BLaER1 treated with 17β-estradiol and CSF1 and Interleukin-3, amounts not matched to agents 10 nM and 100 nM (cell line): ENCODE measurements around the gene CHRDL2.
A peak's percentile ranks its signal among the peaks of the same experiment; 100 is the strongest.

Source experiments
- H3K27ac ChIP-seq, 11 experiments: shearing (Covaris generic); formaldehyde crosslinking; 2 replicates each; pipeline ENCODE4 v1.8.1; 2022
- H3K27me3 ChIP-seq, 11 experiments: shearing (Covaris generic); formaldehyde crosslinking; 2 replicates each; pipeline ENCODE4 v1.8.1; 2022
- H3K36me3 ChIP-seq, 11 experiments: shearing (Covaris generic); formaldehyde crosslinking; 2 replicates each; pipeline ENCODE4 v1.8.1; 2022
- H3K4me1 ChIP-seq, 10 experiments: shearing (Covaris generic); formaldehyde crosslinking; 2 replicates each; pipeline ENCODE4 v1.8.1; 2022
- H3K4me2 ChIP-seq, 11 experiments: shearing (Covaris generic); formaldehyde crosslinking; 2 replicates each; pipeline ENCODE4 v1.8.1; 2022
- H3K4me3 ChIP-seq, 10 experiments: shearing (Covaris generic); formaldehyde crosslinking; 2 replicates each; pipeline ENCODE4 v1.8.1; 2022
- H3K9ac ChIP-seq, 11 experiments: shearing (Covaris generic); formaldehyde crosslinking; 2 replicates each; pipeline ENCODE4 v1.8.1; 2022
- H3K9me3 ChIP-seq, 11 experiments: shearing (Covaris generic); formaldehyde crosslinking; replicated peaks in 1 of 11; 2 replicates each; pipeline ENCODE4 v1.8.1; 2022
- H4K20me1 ChIP-seq, 11 experiments: shearing (Covaris generic); formaldehyde crosslinking; 2 replicates each; pipeline ENCODE4 v1.8.1; 2022
- Cebpa-rat ChIP-seq, 11 experiments: shearing (Covaris generic); IDR thresholded peaks; 2 replicates each; pipeline ENCODE4 v1.8.1; 2022

CHRDL2 gene

GRCh38 chr11:74742070-74742469 lies 10.8 kb upstream of the CHRDL2 start:
- Histone ChIP-seq H4K20me1 (no peaks in the 10 kb centered on the region), H3K27me3 (no peaks in the 10 kb centered on the region), H3K4me2 (no peak overlapping the region), H3K9ac (no peak overlapping the region), H3K36me3 (no peaks in the 10 kb centered on the region), H3K9me3 (peaks cover 6 to 12% (median 9%) of the 10 kb centered on the region in 11 experiments; a peak in 18 of 22 replicates), H3K4me1 (peaks cover 0 to 6% (median 0%) of the 10 kb centered on the region in 10 experiments; a peak in 1 of 20 replicates), H3K27ac (no peak overlapping the region), H3K4me3 (no peak overlapping the region)
- TF ChIP-seq Cebpa-rat (IDR thresholded peaks at IDR 0.05), result no peak

- H3K4me1 ChIP-seq, result peaks cover 0 to 6% (median 0%) of the 10 kb centered on the region in 10 experiments; a peak in 1 of 20 replicates
- H3K27me3 ChIP-seq, result no peaks in the 10 kb centered on the region
- H3K4me2 ChIP-seq, result no peak overlapping the region
- H3K9ac ChIP-seq, result no peak overlapping the region
- no peaks in the 10 kb centered on the region for H4K20me1 ChIP-seq
- no peak overlapping the region for H3K4me3 ChIP-seq
- no peak overlapping the region for H3K27ac ChIP-seq
- peaks cover 6 to 11% (median 9%) of the 10 kb centered on the region in 11 experiments; a peak in 18 of 22 replicates for H3K9me3 ChIP-seq
- TF ChIP-seq Cebpa-rat (IDR thresholded peaks at IDR 0.05), result no peak
- no peaks in the 10 kb centered on the region for H3K36me3 ChIP-seq
Observed at GRCh38 chr11:74739546-74740270, 8.5 kb upstream of the CHRDL2 start.

- Histone ChIP-seq H3K36me3 (0 out of 22 replicates have a peak, but pooled peaks cover 0 to 6% (median 0%) of the 10 kb centered on the region in 11 experiments), H3K4me1 (no peaks in the 10 kb centered on the region), H3K4me2 (no peak overlapping the region), H3K9ac (no peak overlapping the region), H3K27ac (no peak overlapping the region), H4K20me1 (no peaks in the 10 kb centered on the region), H3K4me3 (no peak overlapping the region), H3K9me3 (peaks cover 18 to 24% (median 21%) of the 10 kb centered on the region in 11 experiments), H3K27me3 (peaks cover 18 to 30% (median 24%) of the 10 kb centered on the region in 11 experiments)
- TF ChIP-seq Cebpa-rat (IDR thresholded peaks at IDR 0.05), result no peak
Observed at GRCh38 chr11:74736031-74736430, 4.8 kb upstream of the CHRDL2 start.

- TF ChIP-seq Cebpa-rat (IDR thresholded peaks at IDR 0.05), result no peak
- H3K9me3 ChIP-seq, result peaks cover 18 to 30% (median 26%) of the 10 kb centered on the region in 11 experiments
- no peak overlapping the region for H3K27ac ChIP-seq
- no peak overlapping the region for H3K4me3 ChIP-seq
- H3K9ac ChIP-seq, result no peak overlapping the region
- H4K20me1 ChIP-seq, result peaks cover 0 to 4% (median 0%) of the 10 kb centered on the region in 11 experiments; a peak in 1 of 22 replicates
- H3K4me1 ChIP-seq, result no peaks in the 10 kb centered on the region
- H3K36me3 ChIP-seq, result 0 out of 22 replicates have a peak, but pooled peaks cover 0 to 7% (median 0%) of the 10 kb centered on the region in 11 experiments
- no peak overlapping the region for H3K4me2 ChIP-seq
- H3K27me3 ChIP-seq, result peaks cover 24 to 36% (median 30%) of the 10 kb centered on the region in 11 experiments
Observed at GRCh38 chr11:74735365-74735928, 4.2 kb upstream of the CHRDL2 start.

- no peak overlapping the region for H3K4me2 ChIP-seq
- no peak overlapping the region for H3K9ac ChIP-seq
- H3K4me1 ChIP-seq, result no peaks in the 10 kb centered on the region
- peaks cover 33 to 45% (median 39%) of the 10 kb centered on the region in 11 experiments for H3K27me3 ChIP-seq
- H3K36me3 ChIP-seq, result 0 out of 22 replicates have a peak, but pooled peaks cover 0 to 7% (median 0%) of the 10 kb centered on the region in 11 experiments
- H3K27ac ChIP-seq, result no peak overlapping the region
- H3K9me3 ChIP-seq, result peaks cover 13 to 22% (median 18%) of the 10 kb centered on the region in 11 experiments; a peak in 20 of 22 replicates
- TF ChIP-seq Cebpa-rat (IDR thresholded peaks at IDR 0.05), result no peak
- peaks cover 0 to 7% (median 0%) of the 10 kb centered on the region in 11 experiments; a peak in 1 of 22 replicates for H4K20me1 ChIP-seq
- no peak overlapping the region for H3K4me3 ChIP-seq
Observed at GRCh38 chr11:74734559-74734925, 3.3 kb upstream of the CHRDL2 start.

GRCh38 chr11:74730571-74731260 lies 510 bp downstream of the CHRDL2 start:
- peaks cover 0 to 7% (median 0%) of the 10 kb centered on the region in 11 experiments; a peak in 2 of 22 replicates for H4K20me1 ChIP-seq
- no peaks in the 10 kb centered on the region for H3K4me1 ChIP-seq
- TF ChIP-seq Cebpa-rat (IDR thresholded peaks at IDR 0.05), result no peak
- peaks cover 13 to 22% (median 17%) of the 10 kb centered on the region in 11 experiments; a peak in 19 of 22 replicates for H3K9me3 ChIP-seq
- no peak overlapping the region for H3K4me2 ChIP-seq
- H3K27ac ChIP-seq, result no peak overlapping the region
- H3K9ac ChIP-seq, result no peak overlapping the region
- H3K4me3 ChIP-seq, result no peak overlapping the region
- peaks cover 43 to 63% (median 55%) of the 10 kb centered on the region in 11 experiments for H3K27me3 ChIP-seq
- 0 out of 22 replicates have a peak, but pooled peaks cover 0 to 7% (median 0%) of the 10 kb centered on the region in 11 experiments for H3K36me3 ChIP-seq

GRCh38 chr11:74729397-74729796 lies 1.8 kb downstream of the CHRDL2 start:
- Histone ChIP-seq H4K20me1 (peaks cover 0 to 7% (median 0%) of the 10 kb centered on the region in 11 experiments; a peak in 2 of 22 replicates), H3K27ac (no peak overlapping the region), H3K4me2 (no peak overlapping the region), H3K27me3 (peaks cover 43 to 63% (median 55%) of the 10 kb centered on the region in 11 experiments), H3K36me3 (0 out of 22 replicates have a peak, but pooled peaks cover 0 to 7% (median 0%) of the 10 kb centered on the region in 11 experiments), H3K9me3 (peaks cover 13 to 22% (median 17%) of the 10 kb centered on the region in 11 experiments; a peak in 19 of 22 replicates), H3K4me1 (no peaks in the 10 kb centered on the region), H3K4me3 (no peak overlapping the region), H3K9ac (no peak overlapping the region)
- TF ChIP-seq Cebpa-rat (IDR thresholded peaks at IDR 0.05), result no peak

- Histone ChIP-seq H3K9ac (no peak overlapping the region), H3K27ac (no peak overlapping the region), H3K4me3 (no peak overlapping the region), H3K36me3 (0 out of 22 replicates have a peak, but pooled peaks cover 0 to 7% (median 0%) of the 10 kb centered on the region in 11 experiments), H3K4me2 (peak overlapping the region in 2 of 11 experiments; percentile 16 to 42; a peak in 1 of 22 replicates), H3K9me3 (peaks cover 5 to 13% (median 10%) of the 10 kb centered on the region in 11 experiments; a peak in 19 of 22 replicates), H3K4me1 (no peaks in the 10 kb centered on the region), H3K27me3 (peaks cover 31 to 42% (median 36%) of the 10 kb centered on the region in 11 experiments), H4K20me1 (peaks cover 0 to 7% (median 0%) of the 10 kb centered on the region in 11 experiments; a peak in 2 of 22 replicates)
- TF ChIP-seq Cebpa-rat (IDR thresholded peaks at IDR 0.05), result no peak
Observed at GRCh38 chr11:74726547-74727182, 4.6 kb downstream of the CHRDL2 start.
